NOMO-1 treated with dmso at 0.1 percent for 144 hours (cell line): Measurements from ENCODE around the gene AGAP1.

Experiments used
- DNase-seq: peaks from one replicate; lab custom pipeline; 2025; ENCODE audit not compliant: unreplicated experiment; lab: John Stamatoyannopoulos, UW

Gene AGAP1

GRCh38 chr2:235703711-235704295 lies 210.0 kb downstream of the AGAP1 start:
- no peak for DNase-seq

DNA sequence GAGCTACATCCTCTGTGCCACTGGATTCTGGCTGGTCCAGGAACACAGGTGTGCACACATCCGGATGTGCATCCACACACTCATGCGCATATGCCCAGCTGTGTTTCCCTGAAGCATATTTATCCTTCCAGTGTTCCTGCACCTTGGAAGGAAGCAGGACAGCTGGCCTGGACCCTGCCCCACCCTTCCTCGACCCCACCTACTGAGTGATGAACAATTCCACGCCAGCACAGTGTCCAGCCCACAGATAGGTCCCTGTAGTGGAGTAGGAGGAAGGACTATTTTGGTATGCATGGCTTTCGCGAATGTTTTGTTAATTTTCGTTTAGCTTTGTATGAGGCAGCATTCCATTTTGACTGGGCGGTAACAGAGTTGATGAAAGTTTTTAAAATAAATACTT lies 211.5 kb downstream of the AGAP1 start:
- DNase-seq = no peak

- no peak for DNase-seq
Measured at GRCh38 chr2:235706506-235706905, 212.7 kb downstream of the AGAP1 start.

GRCh38 chr2:235707411-235708096 lies 213.7 kb downstream of the AGAP1 start:
- DNase-seq = no peak

DNA sequence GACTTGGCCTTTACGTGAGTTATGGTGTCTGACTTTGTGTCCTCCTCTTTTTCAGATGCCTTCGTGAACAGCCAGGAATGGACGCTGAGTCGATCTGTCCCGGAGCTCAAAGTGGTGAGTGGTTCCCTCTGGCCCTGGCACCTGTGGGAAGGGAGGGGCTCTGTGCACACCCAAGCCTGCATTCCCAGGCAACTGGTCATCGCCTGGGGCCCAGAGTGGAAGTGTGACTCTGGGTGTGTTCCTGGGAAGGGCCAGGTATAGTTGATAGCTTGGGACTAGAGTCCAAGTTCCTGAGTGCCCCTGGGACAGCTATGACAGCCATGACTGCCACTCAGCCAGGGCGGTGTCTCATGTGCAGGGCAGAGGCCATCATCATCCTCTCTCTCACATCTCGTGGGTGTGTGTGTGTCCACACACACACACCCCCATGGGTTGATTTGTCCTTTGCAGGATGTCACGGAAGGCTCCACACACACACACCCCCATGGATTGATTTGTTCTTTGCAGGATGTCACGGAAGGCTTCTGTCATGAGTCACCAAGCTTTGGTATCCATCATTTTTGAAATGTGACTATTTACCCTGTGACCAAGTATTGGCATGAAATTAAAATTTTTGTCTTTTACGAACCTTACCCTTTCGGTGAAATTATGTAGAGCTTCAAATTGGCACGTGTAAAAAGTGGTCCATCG lies 215.4 kb downstream of the AGAP1 start:
- no peak for DNase-seq

- no peak for DNase-seq
Measured at GRCh38 chr2:235709969-235710879, 216.4 kb downstream of the AGAP1 start.

GRCh38 chr2:235710933-235711332 lies 217.1 kb downstream of the AGAP1 start:
- no peak for DNase-seq

DNA sequence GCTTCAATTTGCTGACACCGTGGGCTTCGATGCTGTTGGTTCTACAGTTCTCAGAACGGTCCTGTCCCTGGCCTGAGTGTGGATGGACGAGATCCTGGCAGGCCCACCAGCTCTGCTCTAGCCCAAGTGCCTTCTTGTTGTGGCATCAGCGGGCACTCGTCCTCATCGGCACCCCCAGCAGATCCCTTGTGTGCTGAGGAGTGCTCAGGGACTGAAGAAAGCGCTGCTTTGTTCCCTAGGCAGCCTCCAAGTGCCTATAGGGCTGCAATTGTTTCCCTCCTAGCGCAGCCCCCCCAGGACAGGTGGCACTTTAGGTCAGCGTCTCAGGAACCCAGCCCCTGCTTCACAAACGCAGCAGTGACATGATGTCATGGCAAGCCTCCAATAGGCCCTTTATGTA lies 217.7 kb downstream of the AGAP1 start:
- no peak for DNase-seq

DNA sequence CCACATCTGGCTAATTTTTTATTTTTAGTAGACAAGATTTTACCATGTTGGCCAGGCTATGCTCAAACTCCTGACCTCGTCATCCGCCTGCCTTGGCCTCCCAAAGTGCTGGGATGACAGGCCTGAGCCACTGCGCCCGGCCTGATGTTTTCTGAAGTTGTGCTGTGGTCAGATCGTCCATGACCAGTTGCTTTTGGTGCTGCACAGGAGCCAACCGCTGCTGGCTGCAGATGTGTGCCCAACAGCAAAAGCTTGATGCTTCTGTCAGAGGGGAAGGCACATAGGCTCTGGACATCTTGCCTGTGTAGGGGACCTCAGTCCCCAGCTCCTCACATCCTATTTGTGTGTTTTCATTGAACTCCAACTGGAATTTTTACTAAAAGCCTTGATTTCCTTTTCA lies 218.3 kb downstream of the AGAP1 start:
- DNase-seq = no peak

GRCh38 chr2:235713189-235713588 lies 219.3 kb downstream of the AGAP1 start:
- no peak for DNase-seq

DNA sequence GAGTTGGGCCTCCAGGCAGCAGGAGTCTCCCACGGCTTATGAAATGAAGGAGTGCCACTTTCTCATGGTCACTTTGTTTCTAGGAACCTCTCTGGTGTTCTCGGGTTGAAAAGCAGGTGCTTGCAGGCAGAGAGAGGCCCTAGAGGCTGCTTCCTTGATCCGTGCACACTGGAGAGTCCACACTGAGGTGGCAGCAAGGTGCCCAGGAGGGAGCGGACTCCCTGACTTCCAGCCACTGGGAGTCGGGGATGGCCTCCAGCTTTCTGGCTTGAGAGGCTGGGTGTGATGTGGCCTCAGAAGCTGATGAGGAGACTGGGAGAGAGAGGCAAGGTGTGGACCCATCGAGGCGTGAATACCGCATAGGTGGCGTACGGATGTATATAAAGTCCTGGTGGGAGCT lies 221.8 kb downstream of the AGAP1 start:
- DNase-seq = no peak

- DNase-seq = no peak
Measured at GRCh38 chr2:235716875-235717496, 223.1 kb downstream of the AGAP1 start.

DNA sequence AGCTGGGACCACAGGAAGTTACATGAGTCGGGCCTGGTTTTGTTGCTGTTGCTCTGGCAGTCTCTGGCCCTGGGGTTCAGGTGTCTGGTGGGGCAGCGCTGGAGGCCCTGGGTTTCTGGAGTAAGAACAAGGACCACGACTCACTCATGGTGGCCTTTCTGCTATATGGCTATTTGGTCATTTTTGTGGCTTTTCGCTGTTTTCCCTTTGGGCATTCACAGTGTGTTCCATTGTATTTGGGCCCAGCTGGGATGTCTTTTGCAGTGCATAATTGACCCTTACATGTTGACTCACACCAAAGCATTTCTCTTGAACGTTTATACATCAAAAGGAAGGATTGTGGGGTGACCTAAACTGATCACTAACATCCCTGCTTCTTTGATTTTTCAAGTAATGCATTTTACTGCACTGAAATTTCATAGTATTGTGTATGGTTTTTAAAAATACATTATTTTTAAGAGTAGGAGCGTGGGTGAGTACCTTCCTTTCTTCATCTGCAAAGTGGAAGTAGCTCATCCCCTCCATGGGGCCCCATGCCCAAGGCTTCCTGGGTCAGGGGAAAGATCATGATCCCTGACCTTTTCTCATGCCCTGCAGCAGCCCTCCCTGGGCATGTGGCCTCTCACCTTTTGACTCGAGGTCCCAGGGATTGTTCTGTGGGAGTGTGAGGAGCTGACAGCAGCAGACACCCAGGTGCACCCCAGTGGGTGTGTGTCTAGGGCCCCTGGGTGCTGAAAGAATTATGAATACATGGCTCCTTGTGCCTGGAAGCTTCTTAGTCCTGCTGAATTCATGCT lies 225.5 kb downstream of the AGAP1 start:
- DNase-seq = no peak

DNA sequence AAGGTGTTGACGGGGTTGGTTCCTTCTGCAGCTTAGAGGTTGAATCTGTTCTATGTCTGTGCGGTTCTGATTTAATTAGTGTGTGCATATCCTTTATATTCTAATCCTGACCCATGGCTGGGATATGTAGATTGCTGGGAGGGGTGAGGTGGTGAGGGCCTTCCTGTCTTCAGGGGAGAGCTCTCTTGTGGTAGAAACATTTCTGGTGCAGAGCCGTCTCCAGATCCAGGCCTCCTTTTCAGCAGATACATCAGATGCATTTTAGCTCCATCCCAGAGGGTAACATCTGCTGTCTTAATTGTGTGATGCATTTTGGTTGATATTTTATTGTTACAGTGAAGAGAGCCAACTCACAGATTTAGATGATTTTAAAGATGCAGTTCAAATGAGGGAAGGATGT lies 227.8 kb downstream of the AGAP1 start:
- no peak for DNase-seq

DNA sequence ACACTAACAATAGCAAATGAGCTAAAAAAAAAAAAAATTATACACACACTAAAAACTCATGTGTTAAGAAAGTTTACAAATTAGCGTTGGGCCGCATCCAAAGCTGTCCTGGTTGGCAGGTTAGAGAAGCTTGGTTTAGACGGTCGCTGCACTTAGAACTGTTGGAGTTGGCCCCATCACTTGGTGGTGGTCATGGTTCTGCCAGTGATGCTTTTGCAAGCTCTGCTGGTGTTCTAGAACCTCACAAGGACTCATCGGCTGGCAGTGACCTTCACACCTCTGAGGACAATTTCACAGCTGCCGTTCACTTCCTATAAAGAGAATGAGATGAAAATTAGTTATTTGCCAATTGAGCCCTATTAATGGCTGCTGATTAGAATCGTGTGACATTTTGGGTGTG lies 229.0 kb downstream of the AGAP1 start:
- DNase-seq = no peak

GRCh38 chr2:235723371-235723770 lies 229.5 kb downstream of the AGAP1 start:
- no peak for DNase-seq

- no peak for DNase-seq
Measured at GRCh38 chr2:235723811-235724465, 230.1 kb downstream of the AGAP1 start.

- DNase-seq = no peak
Measured at GRCh38 chr2:235725016-235725489, 231.2 kb downstream of the AGAP1 start.

- no peak for DNase-seq
Measured at GRCh38 chr2:235725841-235726240, 232.0 kb downstream of the AGAP1 start.

DNA sequence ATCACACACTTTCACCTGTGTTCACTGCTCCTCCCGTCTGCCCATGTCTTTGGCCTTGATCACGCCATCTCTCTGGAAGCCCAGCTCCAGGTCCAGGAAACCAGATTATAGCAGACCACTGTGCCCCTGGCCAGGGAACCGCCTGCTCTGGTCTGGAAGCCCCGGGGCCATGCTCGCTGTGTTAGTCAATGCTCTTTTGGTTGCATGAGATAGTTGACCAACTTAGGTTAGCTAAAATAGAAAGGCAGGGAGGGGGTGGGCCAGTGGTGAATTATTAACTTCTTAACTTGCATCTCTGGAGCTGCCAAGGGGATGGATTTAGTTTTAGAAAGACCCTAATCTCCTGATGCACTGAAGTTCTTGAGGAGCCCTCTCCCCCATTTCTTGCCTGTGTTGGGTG lies 232.7 kb downstream of the AGAP1 start:
- no peak for DNase-seq
